ENCODE measurements around the gene UBASH3B.

The UBASH3B gene

GRCh38 chr11:122690801-122691548, 35.5 kb downstream of the UBASH3B start:
- Histone ChIP-seq H3K4me3 (replicated peaks; ENCODE audit: low read depth, low read length) (no peak overlapping the region), H3K27me3 (replicated peaks; ENCODE audit: control insufficient read depth, insufficient read depth, low read length) (no peaks in the 10 kb centered on the region; the same call in 1 of the 2 replicates), H3K36me3 (ENCODE audit: control insufficient read depth, insufficient read depth, low read length) (no peaks in the 10 kb centered on the region)
- no peak for DNase-seq (ENCODE audit: extremely low read depth, insufficient read length)
- TF ChIP-seq, protein P1, sequence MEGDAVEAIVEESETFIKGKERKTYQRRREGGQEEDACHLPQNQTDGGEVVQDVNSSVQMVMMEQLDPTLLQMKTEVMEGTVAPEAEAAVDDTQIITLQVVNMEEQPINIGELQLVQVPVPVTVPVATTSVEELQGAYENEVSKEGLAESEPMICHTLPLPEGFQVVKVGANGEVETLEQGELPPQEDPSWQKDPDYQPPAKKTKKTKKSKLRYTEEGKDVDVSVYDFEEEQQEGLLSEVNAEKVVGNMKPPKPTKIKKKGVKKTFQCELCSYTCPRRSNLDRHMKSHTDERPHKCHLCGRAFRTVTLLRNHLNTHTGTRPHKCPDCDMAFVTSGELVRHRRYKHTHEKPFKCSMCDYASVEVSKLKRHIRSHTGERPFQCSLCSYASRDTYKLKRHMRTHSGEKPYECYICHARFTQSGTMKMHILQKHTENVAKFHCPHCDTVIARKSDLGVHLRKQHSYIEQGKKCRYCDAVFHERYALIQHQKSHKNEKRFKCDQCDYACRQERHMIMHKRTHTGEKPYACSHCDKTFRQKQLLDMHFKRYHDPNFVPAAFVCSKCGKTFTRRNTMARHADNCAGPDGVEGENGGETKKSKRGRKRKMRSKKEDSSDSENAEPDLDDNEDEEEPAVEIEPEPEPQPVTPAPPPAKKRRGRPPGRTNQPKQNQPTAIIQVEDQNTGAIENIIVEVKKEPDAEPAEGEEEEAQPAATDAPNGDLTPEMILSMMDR (IDR thresholded peaks at IDR 0.05; ENCODE audit: insufficient read depth, low read length, poor library complexity, severe bottlenecking): no peak

GRCh38 chr11:122691549-122692150, 36.1 kb downstream of the UBASH3B start:
- Histone ChIP-seq H3K27me3 (replicated peaks; ENCODE audit: control insufficient read depth, insufficient read depth, low read length) (no peaks in the 10 kb centered on the region; the same call in 1 of the 2 replicates), H3K36me3 (ENCODE audit: control insufficient read depth, insufficient read depth, low read length) (no peaks in the 10 kb centered on the region), H3K4me3 (replicated peaks; ENCODE audit: low read depth, low read length) (no peak overlapping the region)
- no peak for DNase-seq (ENCODE audit: extremely low read depth, insufficient read length)
- TF ChIP-seq, protein P1 (IDR thresholded peaks at IDR 0.05; ENCODE audit: insufficient read depth, low read length, poor library complexity, severe bottlenecking): no peak

DNA sequence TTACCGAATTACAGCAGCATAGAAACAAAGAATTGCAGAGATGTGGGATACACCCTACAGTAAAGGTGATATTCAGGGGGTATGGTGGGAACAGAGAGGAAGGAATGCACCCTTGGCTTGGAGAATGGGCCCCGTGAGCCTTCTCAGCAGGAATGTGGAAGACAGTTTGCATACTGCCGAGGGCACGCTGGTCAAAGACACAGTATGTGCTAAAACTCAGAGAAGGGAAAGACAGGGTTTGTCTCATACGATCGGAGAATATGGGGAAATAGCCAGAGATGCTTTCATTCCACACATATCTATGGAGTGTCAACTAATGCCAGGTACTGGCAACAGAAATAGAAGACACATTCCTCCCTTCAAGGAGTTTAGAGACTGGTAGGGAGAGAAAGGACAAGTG, 36.9 kb downstream of the UBASH3B start:
- Histone ChIP-seq H3K4me3 (replicated peaks; ENCODE audit: low read depth, low read length) (no peak overlapping the region), H3K36me3 (ENCODE audit: control insufficient read depth, insufficient read depth, low read length) (no peaks in the 10 kb centered on the region), H3K27me3 (replicated peaks; ENCODE audit: control insufficient read depth, insufficient read depth, low read length) (no peaks in the 10 kb centered on the region; the same call in 1 of the 2 replicates)
- TF ChIP-seq, protein P1 (IDR thresholded peaks at IDR 0.05; ENCODE audit: insufficient read depth, low read length, poor library complexity, severe bottlenecking): no peak
- no peak for DNase-seq (ENCODE audit: extremely low read depth, insufficient read length)

GRCh38 chr11:122695076-122695615, 39.6 kb downstream of the UBASH3B start:
- TF ChIP-seq, protein P1 (IDR thresholded peaks at IDR 0.05; ENCODE audit: insufficient read depth, low read length, poor library complexity, severe bottlenecking): no peak
- Histone ChIP-seq H3K4me3 (replicated peaks; ENCODE audit: low read depth, low read length) (no peak overlapping the region), H3K27me3 (replicated peaks; ENCODE audit: control insufficient read depth, insufficient read depth, low read length) (no peaks in the 10 kb centered on the region; the same call in 1 of the 2 replicates), H3K36me3 (ENCODE audit: control insufficient read depth, insufficient read depth, low read length) (no peaks in the 10 kb centered on the region)
- no peak for DNase-seq (ENCODE audit: extremely low read depth, insufficient read length)

DNA sequence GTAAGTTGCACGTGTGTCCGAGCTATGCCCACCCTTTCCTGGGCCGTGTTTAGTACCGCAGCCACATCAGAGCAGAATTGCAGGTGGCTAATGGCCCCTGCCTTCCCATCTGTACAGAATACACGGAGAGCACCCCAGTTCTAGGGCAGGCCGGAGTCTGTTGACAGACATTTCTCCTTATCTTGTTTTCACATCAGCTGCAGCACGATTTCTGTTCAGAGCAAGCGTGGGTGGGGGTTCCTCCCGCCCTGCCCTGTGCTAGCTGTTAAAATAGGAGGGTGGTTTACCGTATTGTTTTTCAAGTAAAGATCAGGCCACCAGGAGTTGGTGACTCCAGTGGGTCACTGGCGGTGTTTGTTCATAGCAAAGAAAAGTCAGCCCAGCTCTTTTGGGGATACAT, 41.1 kb downstream of the UBASH3B start:
- Histone ChIP-seq H3K36me3 (ENCODE audit: control insufficient read depth, insufficient read depth, low read length) (no peaks in the 10 kb centered on the region), H3K4me3 (replicated peaks; ENCODE audit: low read depth, low read length) (no peak overlapping the region), H3K27me3 (replicated peaks; ENCODE audit: control insufficient read depth, insufficient read depth, low read length) (no peaks in the 10 kb centered on the region; the same call in 1 of the 2 replicates)
- DNase-seq (ENCODE audit: extremely low read depth, insufficient read length): peak; percentile 46
- TF ChIP-seq, protein P1 (IDR thresholded peaks at IDR 0.05; ENCODE audit: insufficient read depth, low read length, poor library complexity, severe bottlenecking): no peak

Data from GM06990 (cell line).